Esophagus squamous epithelium (tissue), 5 donors: Measurements from ENCODE around the gene PROCA1. TPM values are rescaled to one million over a fixed set of nuclear protein-coding genes. Genes with fewer than 3 reads are reported as not detected.

Experiments used
- DNase-seq: peaks from one replicate; lab custom pipeline; 2025; lab: John Stamatoyannopoulos, UW
- H3K27ac ChIP-seq, 4 donors: fragments of 200-600 bp; sonication (generic); one replicate each; pipeline ENCODE4 v1.5.1; 2016 to 2019; ENCODE audit warnings: mild to moderate bottlenecking in 1 of 4
- H3K27me3 ChIP-seq, 4 donors: fragments of 200-600 bp; sonication (generic); 1 replicate in 3 of 4; 2 replicates in 1 of 4; pipeline versions ENCODE4 v1.5.1 to v1.6.0; 2017 to 2021; ENCODE audit warnings: antibody characterized with exemption in 1 of 4
- H3K36me3 ChIP-seq, 3 donors: fragments of 200-600 bp; sonication (generic); one replicate each; pipeline ENCODE4 v1.5.1; 2016 to 2019
- H3K4me1 ChIP-seq, 3 donors: fragments of 200-600 bp; sonication (generic); one replicate each; pipeline ENCODE4 v1.5.1; 2017 to 2019
- H3K4me3 ChIP-seq, 4 donors: fragments of 200-600 bp; sonication (generic); 1 replicate in 3 of 4; 2 replicates in 1 of 4; pipeline ENCODE4 v1.5.1; 2016 to 2019; ENCODE audit warnings: mild to moderate bottlenecking in 2 of 4, moderate library complexity in 1 of 4
- H3K9me3 ChIP-seq, 3 donors: fragments of 200-600 bp; sonication (generic); one replicate each; pipeline ENCODE4 v1.5.1; 2016 to 2019
- POLR2A ChIP-seq, 4 donors: fragments of 450-650 bp; IDR thresholded peaks; one replicate each; pipeline ENCODE4 v1.6.1; 2017; ENCODE audit warnings: antibody characterized with exemption in 4 of 4, mild to moderate bottlenecking in 4 of 4, moderate library complexity in 3 of 4
- WGBS, 2 donors: methylation state at CpG; one replicate each; pipeline ENCODE4 v1.1.5; 2018; 5-methylcytosine and 5-hydroxymethylcytosine counted together
- intact Hi-C: fragments of 100-400 bp; cut with DNase I; formaldehyde crosslinking; loops from one replicate; pipeline ENCODE4 v1.15.0; 2022
- small RNA-seq, 4 donors: library from RNA; depleted of rRNA; stranded (forward); fragments of <200 nt; gene quantifications; one replicate each; pipeline ENCODE3, GENCODE V24; 2016
- total RNA-seq, 4 donors: library from RNA; depleted of rRNA; stranded (reverse); fragments of >200 nt; gene quantifications; one replicate each; pipeline ENCODE4 v1.1.0, GENCODE V29; 2016
- TF ChIP-seq, protein P1 (sequence below), 6 experiments: fragments of 450-650 bp in 4 of 6; fragments of 200-600 bp in 2 of 6; sonication (generic) in 2 of 6; IDR thresholded peaks; one replicate each; pipeline ENCODE4 v1.5.1; 2016 to 2019; ENCODE audit warnings: antibody characterized with exemption in 6 of 6, mild to moderate bottlenecking in 4 of 6, moderate library complexity in 4 of 6
- donor health status: DM: yes; HTN: yes; CAD: no.

Gene PROCA1
- total RNA-seq, 4 donors from 2014 or later: 0.48 to 1.1 (median 0.64) TPM; not detected in 1

DNA sequence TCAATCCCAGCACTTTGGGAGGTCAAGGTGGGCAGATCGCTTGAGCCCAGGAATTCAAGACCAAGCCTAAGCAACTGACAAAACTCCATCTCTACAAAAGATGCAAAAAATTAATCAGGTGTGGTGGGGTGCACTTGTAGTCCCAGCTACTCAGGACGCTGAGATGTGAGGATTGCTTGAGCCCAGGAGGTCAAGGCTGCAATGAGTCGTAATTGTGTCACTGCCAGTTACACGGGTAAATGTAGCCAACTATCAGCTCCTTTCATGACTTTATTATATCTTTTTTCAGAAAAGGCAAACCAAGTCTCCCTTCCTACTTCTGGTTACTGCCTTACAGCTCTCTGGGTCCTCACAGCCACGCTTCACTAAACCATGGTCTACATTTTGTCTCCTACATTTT lies 53.9 kb downstream of the PROCA1 start:
- H3K4me3 ChIP-seq: no peak overlapping the region
- H3K9me3 ChIP-seq: no peaks in the 10 kb centered on the region
- intact Hi-C loops: no loop called here
- no peaks in the 10 kb centered on the region for H3K27me3 ChIP-seq
- DNase-seq: no peak
- TF ChIP-seq, protein P1, sequence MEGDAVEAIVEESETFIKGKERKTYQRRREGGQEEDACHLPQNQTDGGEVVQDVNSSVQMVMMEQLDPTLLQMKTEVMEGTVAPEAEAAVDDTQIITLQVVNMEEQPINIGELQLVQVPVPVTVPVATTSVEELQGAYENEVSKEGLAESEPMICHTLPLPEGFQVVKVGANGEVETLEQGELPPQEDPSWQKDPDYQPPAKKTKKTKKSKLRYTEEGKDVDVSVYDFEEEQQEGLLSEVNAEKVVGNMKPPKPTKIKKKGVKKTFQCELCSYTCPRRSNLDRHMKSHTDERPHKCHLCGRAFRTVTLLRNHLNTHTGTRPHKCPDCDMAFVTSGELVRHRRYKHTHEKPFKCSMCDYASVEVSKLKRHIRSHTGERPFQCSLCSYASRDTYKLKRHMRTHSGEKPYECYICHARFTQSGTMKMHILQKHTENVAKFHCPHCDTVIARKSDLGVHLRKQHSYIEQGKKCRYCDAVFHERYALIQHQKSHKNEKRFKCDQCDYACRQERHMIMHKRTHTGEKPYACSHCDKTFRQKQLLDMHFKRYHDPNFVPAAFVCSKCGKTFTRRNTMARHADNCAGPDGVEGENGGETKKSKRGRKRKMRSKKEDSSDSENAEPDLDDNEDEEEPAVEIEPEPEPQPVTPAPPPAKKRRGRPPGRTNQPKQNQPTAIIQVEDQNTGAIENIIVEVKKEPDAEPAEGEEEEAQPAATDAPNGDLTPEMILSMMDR (IDR thresholded peaks at IDR 0.05): no peak
- H3K36me3 ChIP-seq: peaks cover 0 to 72% (median 10%) of the 10 kb centered on the region in 3 donors
- WGBS, 2 donors: 61 to 76% methylated on average over 5 of the region's 5 CpGs
- H3K27ac ChIP-seq: no peak overlapping the region
- peaks cover 0 to 21% (median 14%) of the 10 kb centered on the region in 3 donors for H3K4me1 ChIP-seq

DNA sequence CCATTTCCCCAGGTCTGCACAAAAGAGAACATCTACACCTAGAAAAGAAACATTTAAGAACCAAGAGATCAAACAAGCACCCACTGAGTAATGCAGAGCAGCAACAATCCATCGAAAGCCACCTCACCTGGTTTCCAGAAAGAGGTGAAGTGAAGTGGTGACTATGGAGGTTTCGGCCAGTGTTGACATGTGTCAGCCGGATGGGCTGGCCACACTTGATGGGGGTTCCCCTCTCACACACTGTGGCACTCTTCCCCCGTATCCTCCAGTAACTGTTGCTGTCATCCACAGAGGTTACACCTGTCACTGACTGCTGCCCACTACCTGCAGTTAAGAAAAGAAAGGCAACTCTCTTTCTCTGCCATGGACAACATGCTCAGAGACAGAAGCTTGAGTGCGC lies 56.5 kb downstream of the PROCA1 start:
- no peaks in the 10 kb centered on the region for H3K9me3 ChIP-seq
- H3K4me3 ChIP-seq: no peak overlapping the region
- TF ChIP-seq POLR2A (IDR thresholded peaks at IDR 0.05): no peak
- TF ChIP-seq, protein P1 (IDR thresholded peaks at IDR 0.05): no peak
- no peak overlapping the region for H3K27ac ChIP-seq
- DNase-seq: no peak
- peaks cover 0 to 5% (median 3%) of the 10 kb centered on the region in 3 donors for H3K4me1 ChIP-seq
- 92 to 100% methylated on average over 3 to 5 of the region's 5 CpGs for WGBS, 2 donors
- intact Hi-C loops: no loop called here
- H3K27me3 ChIP-seq: no peaks in the 10 kb centered on the region
- H3K36me3 ChIP-seq: peaks cover 0 to 98% (median 15%) of the 10 kb centered on the region in 3 donors

Small RNAs within 50 kb of the gene (small RNA-seq; reads per million reads assigned to genes)
- 0 reads per million in 4 donors for gene SNORD42A
- gene SNORD42B: 0 to 0.07 (median 0) reads per million in 4 donors
- 0 reads per million in 4 donors for gene SNORD4A
- gene SNORD4B: 0 reads per million in 4 donors

Other genes with a start within 250 kb of the PROCA1 start
- not detected for gene SLC13A2, start 238.2 kb downstream of the PROCA1 start, total RNA-seq
- 10 to 100 TPM; 10.5 to 17.0 (median 14.8) TPM for gene FOXN1, start 205.5 kb downstream of the PROCA1 start, total RNA-seq
- 10 to 100 TPM; 17.4 to 25.3 (median 21.1) TPM for gene UNC119, start 159.3 kb downstream of the PROCA1 start, total RNA-seq
- 10 to 100 TPM; 31.7 to 66.7 (median 42.5) TPM for gene PIGS, start 140.4 kb downstream of the PROCA1 start, total RNA-seq
- 10 to 100 TPM; 27.0 to 57.0 (median 44.3) TPM for gene ALDOC, start 135.0 kb downstream of the PROCA1 start, total RNA-seq
- gene SPAG5, start 112.9 kb downstream of the PROCA1 start, total RNA-seq: 10 to 100 TPM; 10.0 to 28.3 (median 16.2) TPM
- 1 to 10 TPM; 3.1 to 9.9 (median 7.7) TPM for gene RSKR, start 97.7 kb downstream of the PROCA1 start, total RNA-seq
- 10 to 100 TPM; 37.4 to 81.8 (median 75.5) TPM for gene BLTP2, start 66.7 kb downstream of the PROCA1 start, total RNA-seq
- gene SDF2, start 50.0 kb downstream of the PROCA1 start, total RNA-seq: 10 to 100 TPM; 20.3 to 38.3 (median 34.6) TPM
- 10 to 100 TPM; 26.4 to 59.3 (median 48.8) TPM for gene SUPT6H, start 49.7 kb downstream of the PROCA1 start, total RNA-seq
- gene RAB34, start 6.0 kb upstream of the PROCA1 start, total RNA-seq: 10 to 100 TPM; 27.6 to 98.0 (median 65.1) TPM
- 100 to 1,000 TPM; 236 to 881 (median 571) TPM for gene RPL23A, start 8.1 kb upstream of the PROCA1 start, total RNA-seq
- 10 to 100 TPM in 3 of 4 donors, 1 to 10 TPM in 1; 8.8 to 17.0 (median 13.0) TPM for gene TLCD1, start 14.3 kb upstream of the PROCA1 start, total RNA-seq
- 1 to 10 TPM; 1.1 to 7.3 (median 2.6) TPM for gene NEK8, start 16.9 kb upstream of the PROCA1 start, total RNA-seq
- gene TRAF4, start 32.1 kb upstream of the PROCA1 start, total RNA-seq: 10 to 100 TPM; 25.0 to 39.8 (median 33.0) TPM
- 10 to 100 TPM in 2 of 4 donors, 1 to 10 TPM in 2; 8.0 to 16.4 (median 11.2) TPM for gene FAM222B, start 130.9 kb upstream of the PROCA1 start, total RNA-seq
- gene ERAL1, start 143.1 kb upstream of the PROCA1 start, total RNA-seq: 10 to 100 TPM; 24.7 to 41.6 (median 37.8) TPM
- 10 to 100 TPM; 44.8 to 81.8 (median 65.2) TPM for gene FLOT2, start 185.8 kb upstream of the PROCA1 start, total RNA-seq
- gene DHRS13, start 191.2 kb upstream of the PROCA1 start, total RNA-seq: 10 to 100 TPM; 10.3 to 17.0 (median 14.9) TPM
- gene PHF12, start 239.6 kb upstream of the PROCA1 start, total RNA-seq: 10 to 100 TPM; 13.0 to 35.6 (median 18.8) TPM